Gastrocnemius medialis (tissue), 4 donors: ENCODE results near the gene LZTS3. TPM values are rescaled to one million over a fixed set of nuclear protein-coding genes. Genes with fewer than 3 reads are reported as not detected.

ENCODE experiments used
- ATAC-seq, 2 donors: fragments of 150-250 bp; one replicate each; pipeline ENCODE4 v1.9.1; 2016
- DNase-seq, 2 donors: peaks; one replicate each; pipeline ENCODE4 v3.0.0-alpha.2; 2019
- H3K27ac ChIP-seq, 4 donors: fragments of 200-600 bp; sonication (generic); 1 replicate in 1 of 4; 2 replicates in 3 of 4; pipeline ENCODE4 v1.5.1; 2016 to 2018; ENCODE audit warnings: mild to moderate bottlenecking in 2 of 4, moderate library complexity in 1 of 4
- H3K27me3 ChIP-seq, 3 donors: fragments of 200-600 bp; sonication (generic) in 2 of 3; 1 replicate in 1 of 3; 2 replicates in 2 of 3; pipeline versions ENCODE4 v1.5.1 to v1.6.0; 2016 to 2019; ENCODE audit warnings: mild to moderate bottlenecking in 1 of 3, moderate library complexity in 1 of 3
- H3K36me3 ChIP-seq, 2 donors: fragments of 200-600 bp; sonication (generic) in 1 of 2; one replicate each; pipeline ENCODE4 v1.5.1; 2017 to 2018
- H3K4me1 ChIP-seq, 2 donors: fragments of 200-600 bp; sonication (generic) in 1 of 2; one replicate each; pipeline ENCODE4 v1.5.1; 2016 to 2017; ENCODE audit warnings: mild to moderate bottlenecking in 2 of 2
- H3K4me3 ChIP-seq, 4 donors: fragments of 200-600 bp; sonication (generic) in 3 of 4; 1 replicate in 1 of 4; 2 replicates in 3 of 4; pipeline ENCODE4 v1.5.1; 2016 to 2019; ENCODE audit warnings: mild to moderate bottlenecking in 2 of 4
- H3K9me3 ChIP-seq, 3 donors: fragments of 200-600 bp; sonication (generic) in 2 of 3; 1 replicate in 1 of 3; 2 replicates in 2 of 3; pipeline ENCODE4 v1.5.1; 2016 to 2019
- CTCF ChIP-seq, 5 experiments: fragments of 450-650 bp in 3 of 5; fragments of 200-600 bp in 2 of 5; sonication (generic) in 2 of 5; IDR thresholded peaks in 4 of 5; conservative IDR thresholded peaks in 1 of 5; 1 replicate in 4 of 5; 2 replicates in 1 of 5; pipeline ENCODE4 v1.5.1; 2016 to 2019; ENCODE audit warnings: antibody characterized with exemption in 5 of 5, mild to moderate bottlenecking in 3 of 5, moderate library complexity in 3 of 5
- POLR2A ChIP-seq, 2 donors: fragments of 450-650 bp; IDR thresholded peaks; one replicate each; pipeline ENCODE4 v1.6.1; 2017; ENCODE audit warnings: antibody characterized with exemption in 2 of 2, mild to moderate bottlenecking in 2 of 2, moderate library complexity in 2 of 2
- in situ Hi-C, 4 donors: fragments of 200-750 bp; cut with MboI; loops; one replicate each; pipeline versions ENCODE4 v1.15.0 to v1.8.0; 2017; ENCODE audit warnings: low sequenced_read_pairs in 4 of 4
- intact Hi-C: fragments of 100-400 bp; cut with DNase I; formaldehyde crosslinking; loops from one replicate; pipeline ENCODE4 v1.15.1; 2023; ENCODE audit warnings: low total_unique reads
- total RNA-seq, 4 donors: library from RNA; depleted of rRNA; stranded (reverse); fragments of >200 nt; gene quantifications; one replicate each; pipeline versions ENCODE4 v1.1.0 to v1.2.3, GENCODE V29; 2016

The LZTS3 gene
- total RNA-seq, 4 donors from 2014 or later, result 15.3 to 33.4 (median 18.9) TPM

- no peak for DNase-seq
- H3K4me1 ChIP-seq, result peaks cover 7 to 16% of the 10 kb centered on the region in 2 donors
- in situ Hi-C loops (loop anchor here in 1 of 4 donors (10.0 kb wide), 1 partner anchor 102 kb away; no protein-coding TSS in a partner anchor), intact Hi-C loops (no loop called here)
- H3K4me3 ChIP-seq, result no peak overlapping the region
- ATAC-seq, result no peak
- no peaks in the 10 kb centered on the region for H3K27me3 ChIP-seq
- peaks cover 0 to 40% of the 10 kb centered on the region in 2 donors for H3K36me3 ChIP-seq
- H3K9me3 ChIP-seq, result no peaks in the 10 kb centered on the region
- TF ChIP-seq CTCF (IDR thresholded peaks at IDR 0.05 in 4 of 5, conservative IDR thresholded peaks at IDR 0.05 in 1 of 5) (no peak), POLR2A (IDR thresholded peaks at IDR 0.05) (no peak)
- H3K27ac ChIP-seq, result no peak overlapping the region
These were observed 39.9 kb upstream of the LZTS3 start for GRCh38 chr20:3213226-3213625.

DNA sequence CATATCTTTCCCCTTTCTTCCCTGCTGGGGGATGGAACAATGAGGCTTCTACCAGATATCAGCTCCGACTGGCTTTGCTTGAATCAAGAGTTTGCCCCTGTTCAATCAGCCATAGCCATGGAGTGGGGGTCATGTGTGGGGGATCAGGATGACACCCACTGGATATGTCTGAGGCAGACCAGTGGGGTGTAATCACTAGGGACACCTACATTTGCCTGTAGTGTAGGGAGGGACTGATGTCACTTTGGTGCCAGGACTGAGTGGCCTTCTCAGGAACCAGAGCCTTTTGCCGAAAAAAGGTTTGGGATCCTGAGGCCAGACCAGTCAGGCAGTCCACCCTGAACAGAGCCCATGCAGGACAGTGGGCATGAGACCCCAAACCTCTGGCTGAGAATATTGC, 37.0 kb upstream of the LZTS3 start:
- in situ Hi-C loops (loop anchor here in 1 of 4 donors (10.0 kb wide), 1 partner anchor 104 kb away; no protein-coding TSS in a partner anchor), intact Hi-C loops (no loop called here)
- ATAC-seq, result no peak
- H3K4me3 ChIP-seq, result peak overlapping the region; percentile 76 to 97 (median 90)
- H3K36me3 ChIP-seq, result peaks cover 0 to 19% of the 10 kb centered on the region in 2 donors
- no peak for DNase-seq
- no peaks in the 10 kb centered on the region for H3K9me3 ChIP-seq
- H3K27ac ChIP-seq, result peak overlapping the region in 1 of 4 donors; percentile 79
- H3K27me3 ChIP-seq, result no peaks in the 10 kb centered on the region
- H3K4me1 ChIP-seq, result peaks cover 7 to 15% of the 10 kb centered on the region in 2 donors
- TF ChIP-seq POLR2A (IDR thresholded peaks at IDR 0.05), result no peak
- TF ChIP-seq CTCF (IDR thresholded peaks at IDR 0.05 in 4 of 5, conservative IDR thresholded peaks at IDR 0.05 in 1 of 5), result no peak

DNA sequence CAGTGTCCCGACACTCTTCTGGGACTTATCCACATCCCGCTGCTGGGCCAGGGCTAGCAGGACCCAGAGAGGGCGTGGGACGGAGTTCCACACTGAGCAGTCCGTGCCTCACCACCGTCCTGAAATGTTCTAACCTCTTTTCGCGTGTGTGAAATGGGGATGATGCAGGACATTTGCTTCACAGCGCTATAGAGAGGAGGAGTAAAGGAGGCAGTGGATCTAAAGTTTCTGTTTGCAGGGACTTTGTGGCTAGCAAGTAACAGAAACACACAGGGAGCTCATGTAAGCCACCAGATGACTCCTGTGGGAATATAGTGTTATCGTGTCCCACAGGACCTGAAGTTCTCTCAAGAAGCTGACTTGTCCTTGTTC, 36.6 kb upstream of the LZTS3 start:
- H3K9me3 ChIP-seq, result no peaks in the 10 kb centered on the region
- DNase-seq (no peak), ATAC-seq (peak; percentile 15 to 32)
- H3K4me1 ChIP-seq, result peaks cover 7 to 15% of the 10 kb centered on the region in 2 donors
- peak overlapping the region; percentile 76 to 97 (median 90) for H3K4me3 ChIP-seq
- peak overlapping the region; percentile 79 to 85 (median 81) for H3K27ac ChIP-seq
- no peaks in the 10 kb centered on the region for H3K27me3 ChIP-seq
- H3K36me3 ChIP-seq, result peaks cover 0 to 15% of the 10 kb centered on the region in 2 donors
- TF ChIP-seq POLR2A (IDR thresholded peaks at IDR 0.05) (no peak), CTCF (IDR thresholded peaks at IDR 0.05 in 4 of 5, conservative IDR thresholded peaks at IDR 0.05 in 1 of 5) (no peak)
- intact Hi-C loops (loop anchor here (10.0 kb wide), 1 partner anchor 165 kb away; the partner anchor contains the start of genes GNRH2 and MRPS26), in situ Hi-C loops (loop anchor here in 1 of 4 donors (10.0 kb wide), 1 partner anchor 105 kb away; no protein-coding TSS in a partner anchor)

DNA sequence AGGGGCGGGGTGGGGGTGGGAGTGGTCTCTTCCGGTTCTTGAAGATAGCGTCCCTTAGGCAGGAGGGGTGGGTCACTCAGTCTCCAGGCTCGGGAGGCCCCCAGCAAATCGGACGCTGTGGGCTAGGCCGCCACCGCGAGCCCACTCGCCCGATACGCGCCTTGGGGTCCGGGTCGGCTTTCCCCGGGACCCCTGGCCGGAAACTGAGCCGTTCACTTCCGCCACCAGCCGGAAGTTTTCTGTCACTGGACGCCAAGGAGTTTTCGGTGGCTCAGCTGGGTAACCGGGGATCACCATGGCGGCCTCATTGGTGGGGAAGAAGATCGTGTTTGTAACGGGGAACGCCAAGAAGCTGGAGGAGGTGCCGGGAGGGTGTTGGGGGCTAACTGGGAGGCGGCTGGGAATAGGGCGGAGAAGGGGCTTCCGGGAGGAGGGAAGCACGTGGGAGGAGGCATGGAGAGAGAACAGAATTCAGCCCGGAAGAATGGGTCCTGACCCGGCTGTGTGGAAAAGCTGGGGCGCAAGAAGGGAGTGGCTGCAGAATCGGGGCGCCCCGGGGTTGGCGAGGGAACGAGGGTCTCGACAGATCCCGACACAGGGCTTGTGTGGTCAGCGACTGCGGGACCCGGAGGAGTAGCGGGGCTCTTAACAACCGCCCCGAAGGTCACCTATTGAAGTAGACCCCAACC, 36.1 kb upstream of the LZTS3 start, which contains the start of gene ITPA:
TSS of gene ITPA (plus strand) at position 242 of the 689 bp plus-strand sequence. CDS start at position 296, 54 bp downstream.
- intact Hi-C loops (loop anchor here (10.0 kb wide), 1 partner anchor 165 kb away; the partner anchor contains the start of genes GNRH2 and MRPS26), in situ Hi-C loops (no loop called here)
- peak within 1 kb of the TSS; percentile 76 to 97 (median 90) for H3K4me3 ChIP-seq
- H3K36me3 ChIP-seq, result peaks cover 0 to 12% of the 10 kb centered on the region in 2 donors
- peaks cover 7 to 15% of the 10 kb centered on the region in 2 donors for H3K4me1 ChIP-seq
- peak within 1 kb of the TSS; percentile 79 to 85 (median 81) for H3K27ac ChIP-seq
- ATAC-seq (peak; percentile 52 to 63), DNase-seq (no peak)
- H3K27me3 ChIP-seq, result no peaks in the 10 kb centered on the region
- no peak for TF ChIP-seq POLR2A (IDR thresholded peaks at IDR 0.05)
- peak in 1 of 5 experiments; percentile 20 for TF ChIP-seq CTCF (IDR thresholded peaks at IDR 0.05 in 4 of 5, conservative IDR thresholded peaks at IDR 0.05 in 1 of 5)
- no peaks in the 10 kb centered on the region for H3K9me3 ChIP-seq
